M059J (cell line): ENCODE data around the gene ARHGAP45. TPM values are rescaled to one million over a fixed set of nuclear protein-coding genes. Genes with fewer than 3 reads are reported as not detected.
"Not testable (repeated sequence)": the region's sequence is repeated elsewhere in the genome, so short reads cannot be mapped to it uniquely, and the experiment has no call there.

Experiments used
- DNase-seq: peaks from one replicate; pipeline ENCODE4 v3.0.0-alpha.2; 2012; ENCODE audit warnings: low read depth
- total RNA-seq: library from RNA; depleted of rRNA; stranded (reverse); fragments of >200 nt; shearing (Covaris generic); gene quantifications from 2 replicates; pipeline ENCODE4 v1.2.3, GENCODE V29; 2014

Gene ARHGAP45
- total RNA-seq, 1 experiment from 2014 or later, result 40.8 TPM

DNA sequence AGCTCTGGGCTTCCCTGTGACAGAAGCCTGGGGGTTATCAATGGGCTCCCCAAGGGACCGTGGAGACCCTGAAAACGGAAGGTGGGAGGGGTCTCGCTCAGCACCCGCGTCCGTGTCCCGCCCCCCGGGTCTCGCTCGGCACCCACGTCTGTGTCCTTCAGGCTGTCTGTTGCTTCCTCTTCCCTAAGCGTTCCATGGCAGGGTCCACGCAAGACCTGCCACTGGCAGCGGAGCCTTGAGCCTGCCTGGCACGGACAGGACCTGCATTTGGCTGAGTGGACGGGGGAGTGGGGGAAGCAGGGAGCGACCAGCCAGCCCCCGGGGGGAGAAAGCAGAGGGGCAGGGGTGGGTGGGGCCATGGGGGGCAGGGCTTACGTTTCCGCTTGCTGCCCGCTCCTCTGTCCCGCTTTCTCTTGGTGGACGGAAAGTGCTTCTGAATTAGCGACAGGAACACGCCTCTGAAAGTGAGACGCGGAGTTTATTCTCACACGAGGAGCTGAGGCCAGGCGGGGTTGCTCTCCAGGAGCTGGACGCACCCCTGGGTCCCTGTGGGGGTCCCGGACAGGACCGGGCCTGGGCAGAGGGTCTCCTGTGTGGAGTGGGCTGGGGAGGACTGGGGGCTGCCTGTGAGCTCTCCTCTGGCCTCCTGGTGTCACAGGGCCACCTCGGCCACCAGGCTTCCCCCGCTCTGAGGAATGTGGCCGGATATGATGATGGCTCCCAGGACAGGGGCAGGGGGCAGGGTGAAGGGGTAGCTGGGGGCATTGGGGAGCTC, 48.9 kb downstream of the ARHGAP45 start:
- no peak for DNase-seq

DNA sequence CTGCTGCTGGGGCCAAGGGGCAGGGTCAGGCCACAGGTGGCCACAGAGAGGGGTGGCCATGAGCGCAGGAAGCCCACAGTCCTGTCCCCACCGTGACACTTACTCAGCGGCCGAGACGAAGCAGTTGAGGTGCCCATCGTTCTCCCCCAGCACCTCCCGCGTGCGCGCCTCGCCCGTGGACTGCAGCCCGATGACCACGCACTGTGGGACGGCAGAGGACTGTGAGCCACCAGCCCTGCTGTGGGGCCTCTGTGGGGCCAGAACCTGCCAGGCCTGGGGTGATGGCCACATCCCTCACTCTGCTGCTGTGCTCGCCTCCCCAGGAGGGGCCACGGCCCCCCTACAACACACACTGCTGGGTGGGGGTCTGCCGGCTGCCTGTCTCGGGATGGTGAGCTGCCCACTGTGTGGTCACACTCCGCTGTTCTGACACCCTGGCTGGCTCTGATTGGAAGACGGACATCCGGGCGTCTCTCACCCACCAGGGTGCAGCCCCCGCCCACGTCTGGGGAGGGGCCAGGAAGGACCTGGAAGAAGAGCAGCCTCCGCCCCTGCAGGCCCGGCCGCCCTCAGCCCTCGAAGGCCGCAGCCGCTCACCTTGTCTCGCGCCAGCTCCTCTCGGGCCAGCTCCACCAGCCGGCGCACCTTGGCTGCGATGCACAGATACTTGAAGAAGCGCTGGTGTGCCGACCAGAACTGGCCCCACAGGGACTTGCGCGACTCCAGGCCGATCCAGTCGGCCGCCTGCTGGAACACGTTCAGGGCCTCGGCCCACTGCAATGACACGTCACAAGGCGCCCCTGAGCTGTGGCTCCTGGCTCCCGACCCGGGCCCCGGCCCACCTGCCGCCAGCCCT, 50.0 kb downstream of the ARHGAP45 start:
- no peak for DNase-seq

DNA sequence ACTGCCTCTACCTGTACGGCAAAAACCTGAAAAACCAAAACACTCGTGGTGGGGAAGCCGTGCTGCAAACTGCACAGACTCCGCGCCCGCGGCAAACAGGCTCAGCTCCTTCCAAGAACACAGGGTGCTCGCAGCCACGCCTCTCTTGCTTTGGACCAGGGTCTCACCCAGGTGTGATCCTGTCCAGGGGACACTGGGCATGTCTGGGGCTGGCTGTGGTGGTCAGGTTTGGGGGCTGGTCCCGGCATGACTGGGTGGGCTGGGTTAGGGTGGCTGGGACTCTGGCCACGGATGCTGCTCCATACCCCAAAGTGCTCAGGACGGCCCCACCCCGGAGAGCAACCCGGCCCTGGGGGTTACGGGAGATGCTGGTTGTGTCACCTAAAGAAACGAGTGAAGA, 50.7 kb downstream of the ARHGAP45 start:
- no peak for DNase-seq

DNA sequence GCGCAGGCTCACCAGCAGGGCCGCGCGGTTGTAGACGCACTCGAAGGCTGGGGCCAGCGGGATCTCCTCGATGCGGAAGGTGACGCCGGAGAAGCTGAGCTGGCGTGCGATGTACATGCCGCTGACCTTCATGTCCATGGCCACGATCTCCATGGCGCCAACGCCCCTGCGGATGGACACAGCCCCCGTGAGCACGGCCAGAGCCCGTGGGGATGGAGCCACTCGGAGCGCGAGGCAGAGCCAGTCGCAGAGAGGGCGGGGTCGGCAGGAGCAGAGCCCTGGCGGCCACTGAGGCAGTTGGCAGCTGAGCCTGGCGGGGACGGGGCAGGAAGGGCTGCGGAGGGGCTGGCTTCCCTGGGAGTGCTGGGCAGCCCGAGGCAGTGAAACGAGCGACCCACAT, 52.0 kb downstream of the ARHGAP45 start:
- no peak for DNase-seq

DNA sequence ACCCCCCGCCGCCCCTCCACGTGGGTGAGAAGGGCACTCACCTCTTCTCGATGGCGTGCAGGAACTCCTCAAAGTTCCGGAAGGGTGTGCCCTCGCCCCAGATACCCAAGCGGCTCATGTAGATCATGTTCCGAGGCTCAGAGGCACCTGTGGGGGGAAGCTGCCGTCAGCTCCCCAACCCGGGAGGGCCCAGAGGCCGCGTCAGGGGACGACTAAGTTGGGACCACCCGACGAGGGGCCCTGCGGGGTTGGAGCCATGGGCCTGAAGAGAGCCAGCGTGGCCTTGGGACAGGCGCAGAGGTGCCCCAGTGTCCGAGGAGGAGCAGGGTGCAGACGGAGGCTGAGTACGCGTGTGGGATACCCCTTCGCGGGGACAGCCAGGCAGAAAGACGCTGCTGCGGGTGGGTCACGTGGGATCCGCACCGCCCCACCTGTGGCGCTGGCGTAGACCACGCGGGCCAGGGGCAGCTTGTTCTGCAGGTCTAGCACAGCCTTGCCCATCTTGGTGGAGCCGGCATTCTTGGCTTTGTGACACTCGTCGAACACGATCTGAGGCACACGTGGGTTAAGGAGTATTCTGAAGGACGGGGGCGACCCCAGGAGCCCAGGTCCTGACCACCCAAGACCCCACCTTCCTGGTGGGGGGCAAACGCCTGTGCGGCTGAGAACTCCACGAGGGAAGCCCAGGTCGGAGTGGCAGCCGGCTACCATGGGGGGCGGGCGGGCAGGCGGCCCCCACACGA, 52.7 kb downstream of the ARHGAP45 start:
- DNase-seq, result no peak

DNA sequence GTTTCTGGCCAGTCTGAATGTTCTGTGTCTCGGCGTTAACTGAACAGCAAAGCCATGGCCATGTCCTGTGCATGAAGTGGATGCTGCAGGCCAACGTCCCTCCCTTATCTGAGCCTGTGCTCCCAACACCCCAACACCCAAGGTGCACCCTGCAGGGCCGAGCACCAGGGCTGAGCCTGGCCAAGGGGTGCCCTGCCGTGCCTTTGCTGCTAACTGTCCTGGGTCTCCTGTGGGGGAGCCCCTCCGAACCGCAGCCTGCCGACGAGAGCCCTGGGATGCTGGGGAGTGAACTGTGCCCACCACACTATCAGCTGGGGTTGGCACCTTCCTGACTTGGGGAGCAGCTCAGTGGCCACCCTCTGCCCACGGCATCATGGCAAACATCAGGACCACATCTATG, 54.4 kb downstream of the ARHGAP45 start:
- no peak for DNase-seq

DNA sequence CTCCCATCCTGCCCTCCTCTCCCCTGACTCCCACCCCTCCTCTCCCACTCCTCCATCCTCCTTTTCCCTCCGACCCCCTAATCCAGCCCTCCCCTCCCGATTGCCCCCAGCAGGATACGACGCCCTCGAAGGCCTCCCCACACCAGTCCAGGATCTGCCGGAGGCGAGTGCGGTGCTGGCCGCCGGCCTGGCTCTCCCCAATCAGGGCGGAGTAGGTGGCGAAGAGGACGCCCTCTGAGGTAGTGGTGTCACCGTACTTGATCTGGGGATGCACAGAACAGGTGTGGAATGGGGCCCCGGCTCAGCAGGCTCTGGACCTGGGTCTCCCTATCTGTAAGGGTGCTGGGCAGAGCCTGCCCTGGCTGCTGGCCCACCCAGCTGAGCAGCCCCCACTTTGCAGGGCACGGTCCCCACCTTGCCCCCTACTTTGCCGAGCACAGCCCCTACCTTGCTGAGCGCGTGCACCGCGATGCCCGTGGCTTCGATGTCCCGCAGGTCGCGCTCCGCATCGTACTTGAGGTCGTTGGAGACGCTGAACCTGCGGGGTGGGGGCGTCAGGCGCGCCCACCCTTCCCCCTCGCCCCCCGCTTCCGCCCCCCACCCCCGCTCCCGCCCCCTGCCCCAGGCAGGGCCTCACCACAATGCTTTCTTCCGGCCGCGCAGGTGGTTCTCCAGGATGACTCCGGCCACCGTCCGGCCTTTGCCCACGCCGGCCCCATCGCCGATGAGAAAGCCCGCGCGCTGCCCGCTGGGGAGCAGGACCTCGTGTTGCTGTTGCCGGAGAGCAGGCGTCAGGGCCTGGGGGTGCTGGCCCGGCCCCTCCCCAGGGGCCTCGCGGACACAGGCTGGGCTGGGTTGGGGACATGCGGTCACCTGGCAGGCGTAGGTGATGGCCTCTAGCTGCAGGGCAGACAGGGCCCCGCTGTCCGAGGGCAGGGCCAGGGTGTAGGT, 55.3 kb downstream of the ARHGAP45 start:
- no peak for DNase-seq

DNA sequence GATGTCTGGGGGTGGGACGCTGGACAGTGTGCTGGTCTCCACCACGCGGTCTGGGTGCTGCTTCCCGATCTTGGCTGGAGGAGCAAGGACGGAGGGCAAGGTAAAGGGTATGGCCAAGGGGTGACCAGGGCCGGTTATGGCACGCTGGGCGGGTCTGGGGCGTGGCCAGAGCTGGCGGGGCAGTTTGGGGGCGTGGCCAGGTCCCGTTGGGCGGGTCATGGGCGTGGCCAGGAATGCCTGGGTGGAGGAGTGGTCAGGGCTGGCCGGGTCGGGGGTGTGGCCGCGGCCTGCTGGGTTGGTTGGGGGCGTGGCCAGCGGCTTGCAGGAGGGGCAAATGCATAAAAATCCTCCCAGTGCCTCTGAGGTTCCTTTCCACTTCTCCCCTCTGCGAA, 56.0 kb downstream of the ARHGAP45 start:
- no peak for DNase-seq

DNA sequence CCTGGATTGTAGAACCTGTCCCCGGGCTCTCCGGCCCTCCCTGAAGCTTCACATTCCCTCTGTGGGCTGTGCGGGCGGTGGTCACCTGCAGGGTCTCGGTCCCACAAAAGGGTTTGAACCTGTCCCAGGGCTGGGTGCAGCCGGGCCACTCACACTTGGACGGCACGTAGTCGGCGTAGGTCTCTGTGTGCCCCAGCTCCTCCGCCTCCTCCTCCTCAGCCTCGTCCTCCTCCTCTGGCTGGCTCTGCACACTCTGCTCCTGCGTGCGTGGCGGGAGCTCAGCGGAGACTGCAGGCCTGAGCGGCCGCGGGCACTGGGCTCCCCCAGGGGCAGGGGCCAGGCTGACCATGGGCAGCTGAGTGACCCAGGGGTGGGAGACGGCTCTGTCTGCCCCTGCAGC, 56.4 kb downstream of the ARHGAP45 start:
- DNase-seq, result no peak

DNA sequence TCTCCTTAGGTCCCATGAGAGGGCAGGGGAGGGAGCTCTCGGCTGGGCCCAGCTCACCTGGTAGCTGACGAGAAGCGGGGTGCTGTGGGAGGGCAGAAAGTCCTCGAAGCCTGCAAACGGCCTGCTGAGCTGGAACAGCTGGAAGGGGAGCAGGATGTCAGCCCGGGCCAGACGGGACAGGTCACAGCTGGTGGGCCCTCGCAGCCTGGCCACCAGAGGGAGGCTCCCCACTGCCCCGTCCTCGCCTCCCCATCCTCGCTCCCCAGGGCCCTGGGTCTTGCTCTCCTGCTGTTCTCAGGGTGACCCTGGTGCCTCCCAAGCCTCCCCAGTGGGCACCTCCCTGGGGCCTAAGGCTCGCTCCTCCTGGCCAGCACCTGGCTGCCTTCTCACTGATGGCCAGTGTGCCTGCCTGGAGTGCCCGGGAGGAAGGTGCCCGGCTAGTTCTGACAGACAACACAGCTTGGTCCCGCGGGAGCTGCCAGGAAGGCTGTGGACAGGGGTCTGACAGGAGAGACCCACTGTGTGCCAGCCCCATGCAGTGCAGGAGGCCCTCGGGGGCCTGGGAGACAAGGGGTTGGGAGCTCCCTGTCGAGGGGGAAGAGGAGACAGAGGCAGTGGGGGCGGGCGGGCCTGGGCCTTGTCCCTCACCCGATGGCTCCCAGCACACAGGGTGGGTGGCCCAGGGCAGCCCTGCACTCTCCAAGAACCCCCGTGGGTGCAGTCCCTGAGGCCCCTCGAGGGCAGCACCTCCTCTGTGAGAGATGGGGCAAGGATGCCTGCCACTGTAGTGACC, 57.1 kb downstream of the ARHGAP45 start:
- DNase-seq, result no peak

DNA sequence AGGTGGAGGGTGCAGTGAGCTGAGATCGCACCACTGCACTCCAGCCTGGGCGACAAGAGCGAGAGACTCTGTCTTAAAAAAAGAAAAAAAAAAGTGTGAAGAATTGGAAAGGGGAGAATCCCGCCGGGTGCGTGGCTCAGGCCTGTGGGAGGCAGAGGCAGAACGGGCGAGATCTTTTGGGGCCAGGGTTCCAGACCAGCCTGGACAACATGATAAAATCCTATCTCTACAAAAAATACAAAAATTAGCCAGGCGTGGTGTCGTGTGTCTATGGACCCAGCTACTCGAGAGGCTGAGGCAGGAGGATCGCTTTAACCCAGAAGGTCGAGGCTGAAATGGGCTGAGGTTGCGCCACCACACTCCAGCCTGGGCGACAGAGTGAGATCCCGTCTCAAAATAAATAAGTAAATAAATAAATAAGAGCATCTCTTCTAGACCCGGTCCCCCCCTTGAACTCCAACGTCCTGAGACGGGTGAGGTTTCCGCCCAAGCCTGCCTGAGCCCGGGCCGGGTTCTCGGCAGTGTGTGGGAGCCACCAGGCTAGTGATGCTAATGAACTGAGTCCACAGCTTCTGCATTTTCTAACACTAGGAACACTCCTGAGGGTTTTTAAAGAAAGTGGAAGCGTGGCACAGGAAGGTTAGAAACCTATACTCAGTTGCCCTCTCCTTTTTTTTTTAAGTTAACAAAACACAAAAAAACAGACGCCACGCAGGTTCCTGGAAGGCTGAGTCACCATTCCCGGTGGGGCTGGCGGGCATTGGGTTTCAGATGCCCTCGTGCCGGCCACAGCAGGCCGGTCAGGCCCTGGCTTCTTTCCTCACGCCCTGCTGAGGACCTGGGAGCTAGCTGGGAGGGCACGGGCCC, 58.9 kb downstream of the ARHGAP45 start:
- DNase-seq, result peak; percentile 87

DNA sequence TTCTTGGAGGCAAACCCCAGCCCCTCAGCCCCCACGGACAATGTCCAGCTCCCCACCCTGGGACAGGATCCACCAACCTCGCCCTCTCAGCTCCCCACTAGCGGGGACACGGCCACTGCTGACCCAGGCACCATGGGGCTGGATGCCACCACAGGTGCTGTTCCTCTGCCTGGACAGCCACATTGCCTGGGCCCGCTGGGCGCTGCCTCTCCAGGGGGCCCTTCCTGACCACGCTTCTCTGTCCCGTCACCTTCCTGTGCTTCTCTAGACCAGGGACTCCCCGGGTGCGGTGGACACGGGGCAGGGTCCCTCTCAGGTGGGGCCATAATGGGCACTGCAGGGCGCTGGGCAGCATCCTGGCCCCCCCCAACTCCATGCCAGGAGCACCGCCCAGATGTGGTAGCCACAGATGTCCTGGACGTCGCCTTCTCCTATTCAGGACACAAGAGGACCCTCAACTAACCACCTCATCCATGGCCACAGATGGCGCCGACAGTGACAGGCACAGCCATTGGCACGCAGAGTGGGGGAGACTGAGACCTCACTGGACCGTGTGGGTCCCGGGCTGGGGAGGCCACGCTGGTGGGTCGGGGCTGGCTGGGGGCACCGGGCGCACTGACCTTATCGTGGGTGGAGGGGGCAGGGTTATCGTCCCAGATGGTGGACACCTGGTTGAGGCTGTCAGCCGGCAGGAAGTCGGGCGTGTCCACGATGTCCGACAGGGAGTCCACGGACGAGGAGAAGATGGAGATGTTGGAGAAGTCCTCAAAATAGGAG, 60.2 kb downstream of the ARHGAP45 start:
- DNase-seq, result no peak

DNA sequence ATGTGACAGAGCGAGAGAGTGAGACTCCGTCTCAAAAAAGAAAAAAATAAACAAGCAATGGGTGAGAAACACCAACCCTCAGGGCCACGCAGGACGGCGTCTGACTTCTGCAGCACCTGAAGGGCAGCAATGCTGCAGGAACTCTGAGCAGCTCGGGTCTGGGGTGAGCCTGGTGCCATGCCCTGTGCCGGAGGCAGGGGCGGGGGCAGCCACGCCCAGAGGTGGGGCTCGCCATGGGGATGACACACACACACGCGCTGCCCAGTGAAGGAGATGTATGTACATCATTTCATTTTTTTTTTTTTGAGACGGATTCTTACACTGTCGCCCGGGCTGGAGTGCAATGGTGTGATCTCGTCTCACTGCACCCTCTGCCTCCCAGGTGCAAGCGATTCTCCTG, 61.1 kb downstream of the ARHGAP45 start:
- no peak for DNase-seq

DNA sequence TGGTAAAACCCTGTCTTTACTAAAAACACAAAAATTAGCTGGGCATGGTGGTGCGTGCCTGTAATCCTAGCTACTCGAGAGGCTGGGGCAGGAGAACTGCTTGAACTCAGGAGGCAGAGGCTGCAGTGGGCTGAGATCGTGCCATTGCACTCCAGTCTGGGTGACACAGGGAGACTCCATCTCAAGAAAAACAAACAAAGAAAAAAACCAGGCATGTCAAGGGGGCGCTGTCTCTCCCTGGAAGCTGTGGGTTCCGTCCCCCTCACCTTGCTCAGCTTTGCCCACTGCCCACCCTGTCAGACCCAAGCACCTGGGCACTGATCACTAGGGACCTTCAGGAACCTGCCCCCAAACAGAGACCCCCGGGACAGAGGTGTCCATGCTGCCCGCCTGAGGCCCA, 62.1 kb downstream of the ARHGAP45 start:
- not testable (repeated sequence) for DNase-seq

DNA sequence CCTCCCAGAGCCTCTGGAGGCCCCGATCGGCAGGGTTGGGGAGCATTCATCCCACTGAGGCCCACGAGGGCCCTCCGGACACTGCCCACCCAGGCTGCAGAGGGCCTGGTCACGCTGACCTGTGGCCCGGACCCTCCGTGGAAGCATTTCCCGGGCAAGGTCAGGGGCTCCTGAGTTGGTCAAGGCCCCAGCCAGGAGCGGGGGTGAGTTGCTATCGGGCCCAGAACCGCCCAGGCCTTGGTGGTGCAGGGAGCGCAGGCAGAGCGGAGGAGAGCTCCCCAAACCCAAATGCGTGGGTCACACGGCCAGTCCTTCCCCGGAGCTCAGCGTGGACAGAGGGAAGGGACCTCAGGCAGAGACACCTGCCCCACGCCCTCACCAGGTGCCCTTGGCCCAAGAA, 62.6 kb downstream of the ARHGAP45 start:
- no peak for DNase-seq

DNA sequence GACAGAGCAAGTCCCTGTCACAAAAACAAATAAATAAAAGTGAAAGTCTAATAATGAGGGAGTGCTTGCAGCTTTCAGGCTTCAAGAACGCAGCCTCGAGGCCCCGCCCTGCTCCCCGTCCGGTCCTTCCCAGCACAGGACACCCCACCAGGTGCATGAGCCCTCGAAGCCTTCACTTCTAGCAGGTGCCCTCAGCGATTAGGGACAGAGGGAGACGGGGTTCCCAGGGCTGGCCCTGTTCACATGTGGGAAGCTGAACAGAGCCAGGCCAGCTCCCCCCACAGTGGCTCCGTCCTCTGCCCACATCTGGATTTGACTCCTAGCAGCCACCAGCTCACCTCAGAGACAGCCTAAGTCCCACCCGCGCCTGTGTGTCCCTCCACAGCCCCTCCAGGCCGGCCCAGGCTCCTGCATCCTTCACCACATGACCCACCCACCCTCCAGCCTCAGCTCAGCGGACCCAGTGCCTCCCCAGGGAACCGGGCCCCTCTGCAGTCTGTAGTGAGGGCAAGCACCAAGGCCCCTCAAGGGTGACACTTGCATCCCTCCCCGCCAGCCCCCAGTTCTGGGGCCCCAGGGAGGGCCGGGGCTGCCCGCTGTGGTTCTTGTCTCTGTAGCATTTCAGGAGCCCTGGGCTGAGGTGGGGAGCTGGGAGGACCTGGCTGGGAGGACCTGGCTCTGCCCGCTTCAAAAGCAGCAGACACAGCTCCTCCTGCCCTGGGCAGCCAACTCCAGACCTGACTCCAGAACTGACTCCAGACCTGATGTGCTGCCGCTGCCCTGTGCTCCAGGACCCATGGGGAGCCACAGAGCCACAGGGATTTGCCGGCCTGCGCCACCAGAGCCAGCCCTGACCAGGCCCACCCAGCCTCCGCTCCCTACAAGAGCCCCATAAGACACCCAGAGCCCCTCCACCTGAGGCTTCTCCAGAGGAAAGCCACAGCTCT, 64.1 kb downstream of the ARHGAP45 start:
- no peak for DNase-seq

DNA sequence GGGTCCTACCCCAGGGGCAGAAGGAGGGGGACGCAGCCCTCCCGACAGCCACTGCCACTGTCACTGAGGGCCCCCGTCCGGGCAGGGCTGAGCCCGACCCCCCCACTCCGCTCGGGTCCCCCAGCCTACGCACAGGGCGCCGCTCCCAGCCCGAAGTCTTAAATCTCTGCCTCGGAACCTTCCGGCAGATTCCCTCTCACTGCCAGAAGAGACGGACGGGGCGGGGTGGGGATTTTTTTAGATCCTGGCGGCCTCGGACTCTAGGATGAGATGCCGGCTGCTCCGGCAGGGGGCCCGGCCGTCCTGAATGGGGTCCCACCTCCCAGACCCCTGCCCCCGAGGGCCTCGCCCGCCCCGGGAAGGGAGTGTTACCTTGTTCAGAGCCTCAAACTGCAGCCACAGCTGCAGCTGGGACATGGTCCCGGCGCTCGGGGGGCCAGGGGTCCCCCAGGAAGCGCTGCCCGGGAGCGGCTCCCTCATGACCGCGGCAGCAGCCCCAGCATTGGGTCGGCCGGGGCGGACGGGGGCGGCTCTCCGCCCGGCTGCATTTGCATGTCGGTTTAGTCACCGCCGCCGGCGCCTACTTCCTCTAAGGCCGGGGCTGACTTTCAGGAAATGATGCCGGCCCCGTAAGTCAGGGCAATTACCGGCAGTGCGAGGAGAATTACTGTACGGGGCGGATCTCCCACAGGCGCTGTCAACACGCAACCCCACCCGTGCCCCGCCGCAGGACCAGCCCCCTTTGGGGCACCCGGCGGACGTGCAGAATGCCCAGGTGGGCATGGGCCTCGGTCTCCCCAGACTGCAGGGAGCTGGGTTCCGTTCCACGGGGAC, 65.0 kb downstream of the ARHGAP45 start:
- no peak for DNase-seq
